ENCODE results near the gene SYNC. TPM values are rescaled to one million over a fixed set of nuclear protein-coding genes. Genes with fewer than 3 reads are reported as not detected.

The SYNC gene
- total and polyA plus RNA-seq, 9 of the 15 experiments (the other 6 are each of a cell fraction or from before 2014, with no cell fraction given): 0.49 to 1.1 (median 0.87) TPM

- no peaks in the 10 kb centered on the region for H3K79me2 ChIP-seq (ENCODE audit: control insufficient read depth, insufficient read depth, low read length)
- no peaks in the 10 kb centered on the region for H3K9me3 ChIP-seq (replicated peaks; ENCODE audit: control insufficient read depth, insufficient read depth, low read depth, low read length)
- H3K9ac ChIP-seq (ENCODE audit: insufficient read depth in 1 of 2, low read depth in 2 of 2, low read length in 2 of 2): no peak overlapping the region
- no peaks in the 10 kb centered on the region for H3K9me1 ChIP-seq (ENCODE audit: control insufficient read depth, insufficient read depth, low read length)
- no TSS peak for BruUV-seq (replicated peaks)
- 67% methylated on average over 1 of the region's 1 CpG for WGBS (ENCODE audit: insufficient coverage, low coverage, missing lambda C conversion rate)
- no peak overlapping the region for H3K4me2 ChIP-seq (ENCODE audit: insufficient read depth, low read length)
- no peak for DNase-seq (ENCODE audit: extremely low read depth in 1 of 4, low spot score in 3 of 4)
- ChIA-PET POLR2A (no interaction called here), CTCF (ENCODE audit: low intra/inter-chr PET ratio) (no interaction called here)
- no peak for FAIRE-seq
- H3K4me3 ChIP-seq: no peak overlapping the region
- in situ Hi-C loops (cut with MboI): no loop called here
- no peaks in the 10 kb centered on the region for H3K4me1 ChIP-seq (replicated peaks in 1 of 2; ENCODE audit: control insufficient read depth in 2 of 2, insufficient read depth in 2 of 2, low read length in 2 of 2)
- no peak overlapping the region for H3K27ac ChIP-seq (ENCODE audit: extremely low read depth, low read depth, low read length)
- H4K20me1 ChIP-seq (replicated peaks; ENCODE audit: control insufficient read depth, insufficient read depth, low read length): no peaks in the 10 kb centered on the region
- TF ChIP-seq RHOXF2B (CRISPR knock-in tag; conservative IDR thresholded peaks at IDR 0.05) (no peak), DIDO1 (tag; IDR thresholded peaks at IDR 0.05; ENCODE audit: low read depth) (no peak), ETS2 (tag; IDR thresholded peaks at IDR 0.05; ENCODE audit: borderline replicate concordance, poor library complexity, severe bottlenecking) (no peak), ILK (tag; IDR thresholded peaks at IDR 0.05; ENCODE audit: borderline replicate concordance, low read depth) (no peak), TBP (optimal IDR thresholded peaks at IDR 0.05; ENCODE audit: low read depth, low read length) (no peak), COPS2 (conservative IDR thresholded peaks at IDR 0.05) (no peak), ZNF384 (IDR thresholded peaks at IDR 0.05; ENCODE audit: low read depth, low read length) (no peak), ZNF655 (CRISPR knock-in tag; IDR thresholded peaks at IDR 0.05) (no peak), ATF2 (CRISPR knock-in tag; IDR thresholded peaks at IDR 0.05) (no peak), DACH1 (IDR thresholded peaks at IDR 0.05; ENCODE audit: partially characterized antibody) (no peak), CHCHD3 (CRISPR knock-in tag; IDR thresholded peaks at IDR 0.05) (no peak), ARID3A (IDR thresholded peaks at IDR 0.05; ENCODE audit: borderline replicate concordance, low read depth, low read length) (no peak), ZNF431 (CRISPR knock-in tag; IDR thresholded peaks at IDR 0.05) (no peak), ZC3H4 (CRISPR knock-in tag; IDR thresholded peaks at IDR 0.05; ENCODE audit: borderline replicate concordance) (no peak), MEF2D (tag; conservative IDR thresholded peaks at IDR 0.05; ENCODE audit: low read depth) (no peak), KDM5B (IDR thresholded peaks at IDR 0.05; ENCODE audit: insufficient replicate concordance, low read depth, low read length) (no peak)
- no peaks in the 10 kb centered on the region for H3K27me3 ChIP-seq (ENCODE audit: control insufficient read depth in 2 of 2, insufficient read depth in 2 of 2, low read length in 2 of 2)
- intact Hi-C loops (cut with micrococcal nuclease): no loop called here
- no peak overlapping the region for H2AFZ ChIP-seq (ENCODE audit: low read depth, low read length)
- peaks cover 95% of the 10 kb centered on the region for H3K36me3 ChIP-seq (ENCODE audit: control insufficient read depth, insufficient read depth, low read length)
- no peak for ATAC-seq
These were observed 21.9 kb downstream of the SYNC start for GRCh38 chr1:32680642-32681041.

Measured in K562 (cell line).